ENCODE measurements around the gene ADAMTS13.

Gene ADAMTS13

DNA sequence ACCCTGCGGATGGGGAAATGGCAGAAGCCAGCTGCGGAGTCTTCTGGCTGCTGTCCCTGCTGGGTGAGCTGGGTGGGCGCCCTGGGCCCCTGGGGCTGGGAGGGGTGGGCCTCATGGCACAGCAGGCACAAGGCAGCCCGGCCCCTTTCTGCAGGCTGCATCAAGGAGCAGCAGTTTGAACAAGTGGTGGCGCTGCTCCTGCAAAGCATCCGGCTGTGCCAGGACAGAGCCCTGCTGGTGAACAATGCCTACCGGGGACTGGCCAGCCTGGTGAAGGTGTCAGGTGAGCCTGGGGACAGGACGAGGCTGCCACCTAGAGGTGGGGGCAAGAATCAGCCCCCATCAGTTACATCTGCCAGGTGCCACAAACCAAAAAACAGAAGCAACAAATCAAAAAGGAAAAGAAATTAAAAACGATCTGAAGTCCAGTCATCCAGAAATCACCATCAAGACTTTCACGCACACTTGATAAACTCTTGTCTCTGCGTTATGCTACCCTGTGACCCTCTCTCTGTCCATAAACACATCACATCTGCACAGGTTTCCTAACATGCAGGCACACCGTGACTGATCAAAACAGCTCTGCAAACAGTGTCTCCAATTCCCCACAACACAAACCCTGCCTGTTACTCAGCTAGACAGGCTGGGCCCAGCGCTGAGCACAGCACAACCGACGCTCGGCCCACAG is 18.3 kb upstream of the ADAMTS13 start:
- DNase-seq (ENCODE audit: low spot score): no peak
- TF ChIP-seq, protein P1, sequence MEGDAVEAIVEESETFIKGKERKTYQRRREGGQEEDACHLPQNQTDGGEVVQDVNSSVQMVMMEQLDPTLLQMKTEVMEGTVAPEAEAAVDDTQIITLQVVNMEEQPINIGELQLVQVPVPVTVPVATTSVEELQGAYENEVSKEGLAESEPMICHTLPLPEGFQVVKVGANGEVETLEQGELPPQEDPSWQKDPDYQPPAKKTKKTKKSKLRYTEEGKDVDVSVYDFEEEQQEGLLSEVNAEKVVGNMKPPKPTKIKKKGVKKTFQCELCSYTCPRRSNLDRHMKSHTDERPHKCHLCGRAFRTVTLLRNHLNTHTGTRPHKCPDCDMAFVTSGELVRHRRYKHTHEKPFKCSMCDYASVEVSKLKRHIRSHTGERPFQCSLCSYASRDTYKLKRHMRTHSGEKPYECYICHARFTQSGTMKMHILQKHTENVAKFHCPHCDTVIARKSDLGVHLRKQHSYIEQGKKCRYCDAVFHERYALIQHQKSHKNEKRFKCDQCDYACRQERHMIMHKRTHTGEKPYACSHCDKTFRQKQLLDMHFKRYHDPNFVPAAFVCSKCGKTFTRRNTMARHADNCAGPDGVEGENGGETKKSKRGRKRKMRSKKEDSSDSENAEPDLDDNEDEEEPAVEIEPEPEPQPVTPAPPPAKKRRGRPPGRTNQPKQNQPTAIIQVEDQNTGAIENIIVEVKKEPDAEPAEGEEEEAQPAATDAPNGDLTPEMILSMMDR (IDR thresholded peaks at IDR 0.05; ENCODE audit: extremely low read depth, missing control alignments): no peak

GRCh38 chr9:133404454-133405002 is 17.6 kb upstream of the ADAMTS13 start:
- TF ChIP-seq, protein P1 (IDR thresholded peaks at IDR 0.05; ENCODE audit: extremely low read depth, missing control alignments): no peak
- DNase-seq (ENCODE audit: low spot score): no peak

GRCh38 chr9:133405508-133406438 is 16.4 kb upstream of the ADAMTS13 start:
- no peak for DNase-seq (ENCODE audit: low spot score)
- TF ChIP-seq, protein P1 (IDR thresholded peaks at IDR 0.05; ENCODE audit: extremely low read depth, missing control alignments): no peak

DNA sequence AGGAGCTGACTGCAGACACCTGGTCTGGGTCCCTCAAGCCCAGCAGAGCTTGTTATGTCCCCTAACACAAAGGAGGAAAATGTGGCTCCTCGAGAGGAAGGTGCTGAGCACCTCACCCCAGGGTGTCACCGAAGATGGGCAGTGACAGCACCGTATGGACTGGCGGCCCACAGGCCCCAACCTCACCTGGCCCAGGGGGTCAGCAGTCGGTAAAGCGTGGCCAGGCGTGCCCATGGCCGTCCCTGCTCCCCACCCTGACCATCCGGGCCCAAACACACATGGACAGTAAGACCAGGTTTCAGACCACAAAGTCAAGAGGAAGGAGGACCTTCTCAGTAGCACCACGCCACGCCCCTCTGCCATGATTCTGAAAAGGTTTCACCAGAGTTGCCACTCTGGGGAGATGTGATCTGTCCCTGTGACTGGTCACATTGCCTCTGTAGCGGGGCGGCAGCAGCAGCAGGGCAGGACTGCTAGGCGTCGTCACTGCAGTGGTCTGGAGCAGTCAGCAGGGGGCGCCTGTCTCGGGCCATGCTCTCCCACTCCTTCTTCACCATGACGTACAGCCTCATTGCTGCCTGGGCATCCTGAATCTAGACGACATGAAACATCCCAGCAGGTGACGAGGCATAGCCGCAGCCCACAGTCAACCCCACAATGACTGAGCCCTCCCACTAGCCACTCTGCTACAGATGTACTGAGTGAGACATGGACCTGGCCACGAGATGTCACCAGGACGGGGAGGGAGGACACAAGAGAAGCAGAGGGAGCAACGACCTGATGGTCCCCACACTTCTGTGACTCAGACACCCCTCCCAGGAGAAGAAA is 15.5 kb upstream of the ADAMTS13 start:
- TF ChIP-seq, protein P1 (IDR thresholded peaks at IDR 0.05; ENCODE audit: extremely low read depth, missing control alignments): peak; percentile 85
- peak; percentile 87 for DNase-seq (ENCODE audit: low spot score)

DNA sequence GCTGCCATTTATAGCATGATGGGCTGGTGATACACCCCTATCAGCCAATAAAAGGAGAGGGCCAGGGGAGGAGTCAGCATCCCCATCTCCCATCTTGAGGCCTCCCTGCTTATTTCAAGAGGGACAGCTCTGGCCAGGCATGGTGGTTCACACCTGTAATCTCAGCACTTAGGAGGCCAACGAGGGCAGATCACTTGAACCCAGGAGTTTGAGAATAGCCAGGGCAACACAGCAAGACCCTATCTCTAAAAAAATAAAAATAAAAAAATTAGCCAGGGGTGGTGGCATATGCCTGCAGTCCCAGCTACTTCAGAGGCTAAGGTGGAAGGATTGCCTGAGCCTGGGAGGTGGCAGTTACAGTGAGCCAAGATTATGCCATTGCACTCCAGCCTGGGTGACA is 14.1 kb upstream of the ADAMTS13 start:
- no peak for DNase-seq (ENCODE audit: low spot score)
- TF ChIP-seq, protein P1 (IDR thresholded peaks at IDR 0.05; ENCODE audit: extremely low read depth, missing control alignments): no peak

DNA sequence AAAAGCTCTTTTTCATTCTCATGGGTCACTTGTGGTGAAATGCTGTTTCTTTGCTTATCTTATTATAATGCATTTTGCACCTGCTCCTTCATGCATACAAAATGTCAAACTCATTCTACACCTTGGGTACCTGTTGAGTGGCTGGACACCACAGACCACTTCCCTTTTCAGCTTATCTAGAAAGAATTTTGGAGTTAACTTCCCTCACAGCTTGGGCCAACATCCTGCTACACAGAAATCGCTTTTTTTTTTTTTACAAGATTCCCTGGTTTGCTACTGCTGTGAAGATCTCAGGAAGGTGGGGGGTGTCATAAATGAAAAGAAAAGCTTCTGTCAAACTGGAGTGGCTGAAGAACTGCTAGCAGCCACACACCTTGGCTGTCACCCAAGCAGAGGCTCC is 7.0 kb upstream of the ADAMTS13 start:
- TF ChIP-seq, protein P1 (IDR thresholded peaks at IDR 0.05; ENCODE audit: extremely low read depth, missing control alignments): no peak
- DNase-seq (ENCODE audit: low spot score): no peak
